AG20443 (cell line): Measurements from ENCODE around the gene EIF1.

ENCODE experiments used
- DNase-seq: peaks from one replicate; pipeline ENCODE4 v3.0.0; 2012; ENCODE audit warnings: low spot score, mixed read lengths

EIF1 gene

GRCh38 chr17:41735744-41736143, 47.1 kb downstream of the EIF1 start:
- DNase-seq: no peak

GRCh38 chr17:41736983-41737679, 48.4 kb downstream of the EIF1 start:
- DNase-seq: no peak

- DNase-seq: no peak
Observed at GRCh38 chr17:41737680-41738023, 49.0 kb downstream of the EIF1 start.

- DNase-seq: peak; percentile 91
Observed at GRCh38 chr17:41738077-41738800, 49.6 kb downstream of the EIF1 start.

- no peak for DNase-seq
Observed at GRCh38 chr17:41738801-41739112, 50.1 kb downstream of the EIF1 start.

DNA sequence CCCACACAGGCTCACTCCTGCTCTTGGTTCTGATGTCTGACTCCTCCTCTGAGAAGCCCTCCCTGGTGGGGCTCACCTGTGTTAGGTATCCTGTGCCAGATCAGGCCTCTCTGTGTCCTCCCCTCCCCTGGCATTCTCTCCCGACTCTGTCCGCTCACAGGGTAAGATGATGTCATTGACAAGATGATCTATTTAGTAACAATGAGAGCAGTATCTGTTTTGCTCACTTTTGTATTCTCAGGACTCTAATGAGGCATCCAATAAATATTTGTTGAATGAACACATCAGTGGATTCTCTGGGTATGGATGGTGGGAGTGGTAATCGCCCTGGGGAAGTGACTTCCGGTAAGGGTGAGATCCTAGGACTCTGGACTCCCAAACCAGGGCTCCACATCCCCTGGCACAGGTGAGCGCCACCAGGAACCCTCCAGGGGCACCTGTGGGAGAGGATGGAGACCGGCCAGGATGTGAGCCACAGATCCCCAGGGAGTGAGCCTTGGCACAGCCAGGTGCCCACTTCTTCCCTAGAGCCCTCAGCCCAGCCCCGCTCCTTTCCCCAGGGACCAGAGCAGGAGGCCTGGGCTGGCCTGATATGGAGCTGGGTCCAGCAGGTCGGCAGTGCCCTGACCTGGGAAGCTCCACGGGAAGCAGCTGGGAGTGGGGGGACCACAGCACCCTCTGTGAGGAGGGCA, 51.1 kb downstream of the EIF1 start:
- DNase-seq: peak; percentile 60

DNA sequence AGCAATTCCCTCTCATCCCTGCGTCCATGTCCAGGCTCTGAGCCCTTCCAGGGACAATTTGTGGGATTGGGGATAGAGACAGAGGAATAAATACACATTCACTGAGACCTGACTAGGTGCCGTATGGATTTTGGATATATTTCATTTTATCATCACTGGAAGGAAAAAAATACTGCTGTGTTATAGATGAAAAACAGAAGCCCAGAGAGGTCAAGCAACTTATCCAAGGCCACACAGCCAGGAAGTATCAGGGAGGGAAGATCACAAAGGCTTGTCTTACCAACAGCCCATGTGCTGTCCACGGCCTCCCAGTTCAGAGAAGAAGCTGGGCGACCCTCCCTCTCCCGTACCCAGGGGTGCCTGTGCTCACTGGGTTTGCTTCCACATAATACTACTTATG, 51.8 kb downstream of the EIF1 start:
- no peak for DNase-seq

DNA sequence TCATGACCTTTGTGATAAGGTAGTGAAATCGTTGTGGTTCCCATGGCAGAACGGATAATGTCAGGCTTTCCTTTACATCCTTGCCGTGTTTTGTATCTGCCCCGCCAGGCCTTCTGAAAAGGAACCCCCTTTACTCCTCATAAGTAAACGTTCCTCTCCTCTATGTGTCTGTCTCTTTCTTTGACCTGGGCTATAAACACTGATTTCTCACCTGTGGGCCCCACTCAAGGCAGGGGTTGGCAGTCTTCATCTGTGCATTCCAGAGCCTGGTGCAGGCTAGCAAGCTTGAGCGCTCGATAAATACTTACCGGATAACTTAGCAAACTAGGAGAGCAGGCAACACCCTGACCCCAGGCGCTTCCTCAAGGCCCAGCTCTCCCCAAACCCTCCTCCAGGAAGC, 53.0 kb downstream of the EIF1 start:
- DNase-seq: no peak
